GM23338 (cell line): ENCODE results near the gene TRMT6. TPM values are rescaled to one million over a fixed set of nuclear protein-coding genes. Genes with fewer than 3 reads are reported as not detected.

Experiments used
- ATAC-seq: fragments of 200-7000 bp; cut with Tn5 transposase; 3 replicates; pipeline ENCODE4 v1.9.1; 2020
- DNase-seq: peaks from one replicate; pipeline ENCODE4 v3.0.0-alpha.2; 2015; ENCODE audit warnings: low spot score
- H2AFZ ChIP-seq: fragments of 200-600 bp; sonication (generic); 2 replicates; pipeline ENCODE4 v1.8.0; 2016; ENCODE audit warnings: antibody characterized with exemption, mild to moderate bottlenecking, moderate library complexity
- H3F3A ChIP-seq: fragments of 200-600 bp; sonication (generic); replicated peaks from 2 replicates; pipeline ENCODE4 v1.8.0; 2017; ENCODE audit warnings: antibody characterized with exemption, mixed run types, low read depth
- H3K27ac ChIP-seq: fragments of 200-600 bp; sonication (generic); 2 replicates; pipeline ENCODE4 v1.6.1; 2016; ENCODE audit warnings: low read depth
- H3K27me3 ChIP-seq: fragments of 200-600 bp; sonication (generic); 2 replicates; pipeline ENCODE4 v1.8.0; 2016; ENCODE audit warnings: mild to moderate bottlenecking, mixed run types, moderate library complexity; ENCODE audit not compliant: insufficient read depth
- H3K36me3 ChIP-seq: fragments of 200-600 bp; sonication (generic); 2 replicates; pipeline ENCODE4 v1.8.0; 2016; ENCODE audit warnings: mild to moderate bottlenecking; ENCODE audit not compliant: insufficient read depth
- H3K4me1 ChIP-seq: fragments of 200-600 bp; sonication (generic); 2 replicates; pipeline ENCODE4 v1.8.0; 2016; ENCODE audit warnings: mild to moderate bottlenecking, moderate library complexity; ENCODE audit not compliant: insufficient read depth
- H3K4me2 ChIP-seq: fragments of 200-600 bp; sonication (generic); 2 replicates; pipeline ENCODE4 v1.7.1; 2017; ENCODE audit warnings: mixed run types
- H3K4me3 ChIP-seq: fragments of 200-600 bp; sonication (generic); 2 replicates; pipeline ENCODE4 v1.6.1; 2016; ENCODE audit warnings: mixed run types
- H3K79me2 ChIP-seq: fragments of 200-600 bp; sonication (generic); replicated peaks from 2 replicates; pipeline ENCODE4 v1.8.0; 2017; ENCODE audit warnings: mild to moderate bottlenecking; ENCODE audit not compliant: insufficient read depth
- H3K9me2 ChIP-seq: fragments of 200-600 bp; sonication (generic); 2 replicates; pipeline ENCODE4 v1.8.0; 2017; ENCODE audit not compliant: insufficient read depth
- H4K20me1 ChIP-seq: fragments of 200-600 bp; sonication (generic); replicated peaks from 2 replicates; pipeline ENCODE4 v1.8.0; 2017; ENCODE audit warnings: mild to moderate bottlenecking; ENCODE audit not compliant: insufficient read depth
- H3K27ac Mint-ChIP-seq: 2 replicates; pipeline ENCODE4 v1.8.0; 2020; ENCODE audit warnings: inconsistent platforms, mild to moderate bottlenecking, moderate library complexity, mixed read lengths
- H3K27me3 Mint-ChIP-seq: 3 replicates; pipeline ENCODE4 v1.8.0; 2022; ENCODE audit warnings: low read depth, mild to moderate bottlenecking, moderate library complexity, mixed read lengths, inconsistent platforms; ENCODE audit not compliant: insufficient read depth, poor library complexity
- H3K36me3 Mint-ChIP-seq: 3 replicates; pipeline ENCODE4 v1.8.0; 2021; ENCODE audit warnings: low read depth, mild to moderate bottlenecking, inconsistent platforms, moderate library complexity, mixed read lengths
- H3K4me1 Mint-ChIP-seq: 3 replicates; pipeline ENCODE4 v1.8.0; 2020; ENCODE audit warnings: mild to moderate bottlenecking, inconsistent platforms, mixed read lengths
- H3K4me3 Mint-ChIP-seq: 3 replicates; pipeline ENCODE4 v1.8.0; 2021; ENCODE audit warnings: moderate library complexity, mild to moderate bottlenecking, inconsistent platforms, mixed read lengths
- H3K9me3 Mint-ChIP-seq: 3 replicates; pipeline ENCODE4 v1.8.0; 2020; ENCODE audit warnings: moderate library complexity, mild to moderate bottlenecking, inconsistent platforms, mixed read lengths
- CREB1 ChIP-seq: fragments of 250-450 bp; sonication (Bioruptor Pico); IDR thresholded peaks from 2 replicates; pipeline ENCODE4 v1.5.0; 2020; ENCODE audit warnings: low read depth, mild to moderate bottlenecking, moderate library complexity
- ETS1 ChIP-seq: IDR thresholded peaks from 2 replicates; pipeline ENCODE4 v1.6.1; 2016; ENCODE audit warnings: antibody characterized with exemption
- EZH2phosphoT487 ChIP-seq: fragments of 200-600 bp; sonication (generic); IDR thresholded peaks from one replicate; pipeline ENCODE4 v1.8.1; 2018; ENCODE audit warnings: antibody characterized with exemption; ENCODE audit not compliant: unreplicated experiment
- polyA plus RNA-seq: library from polyadenylated mRNA; unstranded; fragments of >200 nt; fragmentation: Nextera tagmentation; extraction: Ambion mirVana; gene quantifications from 2 replicates; pipeline ENCODE4 v1.2.1, GENCODE V29; 2016
- total RNA-seq: library from RNA; depleted of rRNA; stranded (reverse); fragments of >200 nt; shearing (Covaris generic); gene quantifications from 2 replicates; pipeline ENCODE4 v1.2.3, GENCODE V29; 2014
- TF ChIP-seq, protein P1 (sequence below): fragments of 250-450 bp; sonication (Bioruptor Pico); IDR thresholded peaks from 2 replicates; pipeline ENCODE4 v1.5.0; 2020; ENCODE audit warnings: mild to moderate bottlenecking, moderate library complexity

TRMT6 gene
- total and polyA plus RNA-seq, 2 experiments from 2014 or later = 15.5 to 26.3 TPM

DNA sequence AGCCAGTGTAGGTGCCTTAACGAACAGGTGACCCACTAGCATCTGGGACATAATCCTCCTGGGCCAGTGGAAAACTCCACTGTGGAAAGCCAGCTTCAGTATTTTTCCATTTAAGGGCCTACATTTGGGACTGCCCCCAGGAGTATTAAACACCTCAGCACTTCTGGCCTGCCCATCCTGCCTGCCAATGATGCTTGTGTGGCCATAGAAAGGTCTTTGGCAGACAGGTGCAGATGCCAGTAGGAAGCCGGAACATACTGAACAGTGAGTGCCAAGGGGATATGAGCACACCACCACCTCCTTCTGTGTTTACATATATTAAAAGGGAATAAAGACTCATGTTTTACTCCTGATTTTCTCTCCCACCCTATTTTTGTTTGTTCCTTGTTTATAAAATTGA lies 20.0 kb upstream of the TRMT6 start (continued):
- TF ChIP-seq, protein P1, sequence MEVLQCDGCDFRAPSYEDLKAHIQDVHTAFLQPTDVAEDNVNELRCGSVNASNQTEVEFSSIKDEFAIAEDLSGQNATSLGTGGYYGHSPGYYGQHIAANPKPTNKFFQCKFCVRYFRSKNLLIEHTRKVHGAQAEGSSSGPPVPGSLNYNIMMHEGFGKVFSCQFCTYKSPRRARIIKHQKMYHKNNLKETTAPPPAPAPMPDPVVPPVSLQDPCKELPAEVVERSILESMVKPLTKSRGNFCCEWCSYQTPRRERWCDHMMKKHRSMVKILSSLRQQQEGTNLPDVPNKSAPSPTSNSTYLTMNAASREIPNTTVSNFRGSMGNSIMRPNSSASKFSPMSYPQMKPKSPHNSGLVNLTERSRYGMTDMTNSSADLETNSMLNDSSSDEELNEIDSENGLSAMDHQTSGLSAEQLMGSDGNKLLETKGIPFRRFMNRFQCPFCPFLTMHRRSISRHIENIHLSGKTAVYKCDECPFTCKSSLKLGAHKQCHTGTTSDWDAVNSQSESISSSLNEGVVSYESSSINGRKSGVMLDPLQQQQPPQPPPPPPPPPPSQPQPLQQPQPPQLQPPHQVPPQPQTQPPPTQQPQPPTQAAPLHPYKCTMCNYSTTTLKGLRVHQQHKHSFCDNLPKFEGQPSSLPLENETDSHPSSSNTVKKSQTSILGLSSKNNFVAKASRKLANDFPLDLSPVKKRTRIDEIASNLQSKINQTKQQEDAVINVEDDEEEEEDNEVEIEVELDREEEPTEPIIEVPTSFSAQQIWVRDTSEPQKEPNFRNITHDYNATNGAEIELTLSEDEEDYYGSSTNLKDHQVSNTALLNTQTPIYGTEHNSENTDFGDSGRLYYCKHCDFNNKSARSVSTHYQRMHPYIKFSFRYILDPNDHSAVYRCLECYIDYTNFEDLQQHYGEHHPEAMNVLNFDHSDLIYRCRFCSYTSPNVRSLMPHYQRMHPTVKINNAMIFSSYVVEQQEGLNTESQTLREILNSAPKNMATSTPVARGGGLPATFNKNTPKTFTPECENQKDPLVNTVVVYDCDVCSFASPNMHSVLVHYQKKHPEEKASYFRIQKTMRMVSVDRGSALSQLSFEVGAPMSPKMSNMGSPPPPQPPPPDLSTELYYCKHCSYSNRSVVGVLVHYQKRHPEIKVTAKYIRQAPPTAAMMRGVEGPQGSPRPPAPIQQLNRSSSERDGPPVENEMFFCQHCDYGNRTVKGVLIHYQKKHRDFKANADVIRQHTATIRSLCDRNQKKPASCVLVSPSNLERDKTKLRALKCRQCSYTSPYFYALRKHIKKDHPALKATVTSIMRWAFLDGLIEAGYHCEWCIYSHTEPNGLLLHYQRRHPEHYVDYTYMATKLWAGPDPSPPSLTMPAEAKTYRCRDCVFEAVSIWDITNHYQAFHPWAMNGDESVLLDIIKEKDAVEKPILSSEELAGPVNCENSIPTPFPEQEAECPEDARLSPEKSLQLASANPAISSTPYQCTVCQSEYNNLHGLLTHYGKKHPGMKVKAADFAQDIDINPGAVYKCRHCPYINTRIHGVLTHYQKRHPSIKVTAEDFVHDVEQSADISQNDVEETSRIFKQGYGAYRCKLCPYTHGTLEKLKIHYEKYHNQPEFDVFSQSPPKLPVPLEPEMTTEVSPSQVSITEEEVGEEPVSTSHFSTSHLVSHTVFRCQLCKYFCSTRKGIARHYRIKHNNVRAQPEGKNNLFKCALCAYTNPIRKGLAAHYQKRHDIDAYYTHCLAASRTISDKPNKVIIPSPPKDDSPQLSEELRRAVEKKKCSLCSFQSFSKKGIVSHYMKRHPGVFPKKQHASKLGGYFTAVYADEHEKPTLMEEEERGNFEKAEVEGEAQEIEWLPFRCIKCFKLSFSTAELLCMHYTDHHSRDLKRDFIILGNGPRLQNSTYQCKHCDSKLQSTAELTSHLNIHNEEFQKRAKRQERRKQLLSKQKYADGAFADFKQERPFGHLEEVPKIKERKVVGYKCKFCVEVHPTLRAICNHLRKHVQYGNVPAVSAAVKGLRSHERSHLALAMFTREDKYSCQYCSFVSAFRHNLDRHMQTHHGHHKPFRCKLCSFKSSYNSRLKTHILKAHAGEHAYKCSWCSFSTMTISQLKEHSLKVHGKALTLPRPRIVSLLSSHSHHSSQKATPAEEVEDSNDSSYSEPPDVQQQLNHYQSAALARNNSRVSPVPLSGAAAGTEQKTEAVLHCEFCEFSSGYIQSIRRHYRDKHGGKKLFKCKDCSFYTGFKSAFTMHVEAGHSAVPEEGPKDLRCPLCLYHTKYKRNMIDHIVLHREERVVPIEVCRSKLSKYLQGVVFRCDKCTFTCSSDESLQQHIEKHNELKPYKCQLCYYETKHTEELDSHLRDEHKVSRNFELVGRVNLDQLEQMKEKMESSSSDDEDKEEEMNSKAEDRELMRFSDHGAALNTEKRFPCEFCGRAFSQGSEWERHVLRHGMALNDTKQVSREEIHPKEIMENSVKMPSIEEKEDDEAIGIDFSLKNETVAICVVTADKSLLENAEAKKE (CRISPR knock-in tag) = no peak
- TF ChIP-seq CREB1 (no peak), EZH2phosphoT487 (no peak)

- H3K4me3 Mint-ChIP-seq = no peak overlapping the region
- Histone ChIP-seq H4K20me1 (peaks cover 54% of the 10 kb centered on the region), H3K36me3 (peaks cover 22% of the 10 kb centered on the region), H3F3A (no peaks in the 10 kb centered on the region), H3K4me3 (no peak overlapping the region), H3K27ac (no peak overlapping the region), H3K4me1 (peaks cover 4% of the 10 kb centered on the region; the same call in 1 of the 2 replicates), H3K79me2 (no peaks in the 10 kb centered on the region), H2AFZ (no peak overlapping the region), H3K27me3 (peaks cover 48% of the 10 kb centered on the region), H3K9me2 (no peaks in the 10 kb centered on the region), H3K4me2 (no peak overlapping the region)
- DNase-seq (no peak), ATAC-seq (no peak)
- peaks cover 89% of the 10 kb centered on the region for H3K36me3 Mint-ChIP-seq
- TF ChIP-seq ETS1 = no peak
- no peak overlapping the region for H3K27ac Mint-ChIP-seq
- H3K4me1 Mint-ChIP-seq = peaks cover 15% of the 10 kb centered on the region
- no peaks in the 10 kb centered on the region for H3K9me3 Mint-ChIP-seq
- H3K27me3 Mint-ChIP-seq = peaks cover 46% of the 10 kb centered on the region
These were observed 19.6 kb upstream of the TRMT6 start for GRCh38 chr20:5969940-5970339.
